ENCODE data around the gene HNRNPC. TPM values are rescaled to one million over a fixed set of nuclear protein-coding genes. Genes with fewer than 3 reads are reported as not detected.

The HNRNPC gene
- total and polyA plus RNA-seq, 9 of the 15 experiments (the other 6 are each of a cell fraction or from before 2014, with no cell fraction given), result 679 to 1,557 (median 1,191) TPM

GRCh38 chr14:21206753-21207684, 62.2 kb downstream of the HNRNPC start:
- intact Hi-C loops (cut with micrococcal nuclease) (no loop called here), in situ Hi-C loops (cut with MboI) (no loop called here)
- H3K27ac ChIP-seq (ENCODE audit: extremely low read depth, low read depth, low read length), result no peak overlapping the region
- H3K4me1 ChIP-seq (replicated peaks in 1 of 2; ENCODE audit: control insufficient read depth in 2 of 2, insufficient read depth in 2 of 2, low read length in 2 of 2), result no peaks in the 10 kb centered on the region
- no TSS peak for BruUV-seq (replicated peaks)
- DNase-seq (ENCODE audit: extremely low read depth in 1 of 4, low spot score in 3 of 4), result no peak
- TF ChIP-seq HMBOX1 (IDR thresholded peaks at IDR 0.05), result no peak
- TF ChIP-seq POLR2B (IDR thresholded peaks at IDR 0.05; ENCODE audit: low read depth, partially characterized antibody), result peak; percentile 40
- 0 out of 2 replicates have a peak, but pooled peaks have one; percentile 2 for TF ChIP-seq POLR2AphosphoS2 (IDR thresholded peaks at IDR 0.05; ENCODE audit: low read length)
- peak; percentile 14; the same call in 1 of the 2 replicates for TF ChIP-seq POLR2A (conservative IDR thresholded peaks at IDR 0.05)
- no peak for TF ChIP-seq ZNF436 (CRISPR knock-in tag; IDR thresholded peaks at IDR 0.05)
- no peak for TF ChIP-seq HDAC8 (tag; IDR thresholded peaks at IDR 0.05)
- H3K27me3 ChIP-seq (ENCODE audit: control insufficient read depth in 2 of 2, insufficient read depth in 2 of 2, low read length in 2 of 2), result no peaks in the 10 kb centered on the region
- H3K4me2 ChIP-seq (ENCODE audit: insufficient read depth, low read length), result no peak overlapping the region
- WGBS (ENCODE audit: insufficient coverage, low coverage, missing lambda C conversion rate), result 82% methylated on average over 4 of the region's 4 CpGs
- ChIA-PET CTCF (ENCODE audit: low intra/inter-chr PET ratio) (no interaction called here), POLR2A (interaction anchor here (1.3 kb wide), 1 partner anchor 8 kb away, joined by 4 read pairs; no protein-coding TSS in a partner anchor)
- H3K36me3 ChIP-seq (ENCODE audit: control insufficient read depth, insufficient read depth, low read length), result peaks cover 65% of the 10 kb centered on the region
- H3K79me2 ChIP-seq (ENCODE audit: control insufficient read depth, insufficient read depth, low read length), result peaks cover 2% of the 10 kb centered on the region; the same call in 2 of the 3 replicates
- no peaks in the 10 kb centered on the region; the same call in 1 of the 2 replicates for H4K20me1 ChIP-seq (replicated peaks; ENCODE audit: control insufficient read depth, insufficient read depth, low read length)
- no peaks in the 10 kb centered on the region for H3K9me1 ChIP-seq (ENCODE audit: control insufficient read depth, insufficient read depth, low read length)
- H3K9ac ChIP-seq (ENCODE audit: insufficient read depth in 1 of 2, low read depth in 2 of 2, low read length in 2 of 2), result no peak overlapping the region
- H3K4me3 ChIP-seq, result no peak overlapping the region
- no peak for FAIRE-seq
- no peak for ATAC-seq
- H2AFZ ChIP-seq (ENCODE audit: low read depth, low read length), result no peak overlapping the region
- no peaks in the 10 kb centered on the region for H3K9me3 ChIP-seq (replicated peaks; ENCODE audit: control insufficient read depth, insufficient read depth, low read depth, low read length)
